ENCODE data around the gene GINS1.
"Not testable (repeated sequence)": the region's sequence is repeated elsewhere in the genome, so short reads cannot be mapped to it uniquely, and the experiment has no call there.

The GINS1 gene

GRCh38 chr20:25457886-25458680, 50.6 kb downstream of the GINS1 start:
- no peak for DNase-seq

DNA sequence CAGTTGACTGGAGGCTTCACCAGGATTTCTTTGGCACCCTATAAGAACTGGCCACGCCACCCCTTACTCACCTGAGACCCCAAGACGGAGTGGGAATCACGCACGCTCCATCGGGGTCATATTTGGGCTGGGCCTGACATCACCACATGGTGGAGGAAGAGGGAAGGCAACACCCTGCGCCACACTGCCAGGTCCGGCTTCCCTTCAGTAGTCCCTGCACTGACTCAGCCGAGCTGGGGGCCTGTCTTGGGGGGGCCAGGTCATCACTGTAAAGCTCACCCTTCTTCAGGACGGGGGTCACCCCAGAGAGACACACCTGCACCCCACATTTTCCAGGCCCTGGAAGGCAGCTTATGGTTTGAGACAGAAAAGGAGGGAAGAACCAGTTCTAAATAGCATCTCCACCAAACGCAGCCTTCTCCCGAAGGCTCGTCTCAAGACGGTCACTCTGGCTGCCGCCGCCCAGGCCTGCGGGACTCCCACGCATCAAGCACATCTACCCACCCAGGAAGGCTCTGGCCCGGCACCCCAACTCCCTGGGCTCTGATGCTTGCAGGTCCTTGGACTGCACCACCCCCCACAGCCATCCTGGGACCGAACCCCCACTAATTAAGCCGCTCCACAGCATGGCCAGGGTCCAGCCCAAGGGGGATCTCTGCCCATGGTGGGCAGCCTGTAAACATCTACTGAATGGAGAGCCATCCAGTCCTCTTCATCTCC, 51.8 kb downstream of the GINS1 start:
- no peak for DNase-seq

- DNase-seq, result no peak
Measured at GRCh38 chr20:25459916-25460535, 52.6 kb downstream of the GINS1 start.

GRCh38 chr20:25460566-25461280, 53.2 kb downstream of the GINS1 start:
- no peak for DNase-seq

DNA sequence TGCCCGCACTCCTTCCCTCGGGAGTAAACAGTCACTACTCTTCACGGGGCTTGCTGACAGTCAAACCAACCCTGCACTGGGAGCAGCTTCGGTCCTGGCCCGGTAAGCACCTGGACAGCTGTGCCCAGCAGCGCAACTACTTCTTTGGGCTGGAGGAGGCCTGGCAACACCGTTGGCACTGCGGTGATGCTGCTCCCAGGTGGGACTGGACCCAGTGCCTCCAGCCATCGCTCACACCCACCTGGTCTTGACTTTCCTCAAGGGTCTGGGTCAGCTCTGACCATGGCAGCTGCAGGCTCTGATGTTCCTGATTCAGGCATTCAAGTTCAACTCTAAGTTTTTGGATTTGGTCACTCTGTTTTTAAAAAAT, 53.8 kb downstream of the GINS1 start:
- no peak for DNase-seq

- no peak for DNase-seq
Measured at GRCh38 chr20:25461786-25462545, 54.5 kb downstream of the GINS1 start.

DNA sequence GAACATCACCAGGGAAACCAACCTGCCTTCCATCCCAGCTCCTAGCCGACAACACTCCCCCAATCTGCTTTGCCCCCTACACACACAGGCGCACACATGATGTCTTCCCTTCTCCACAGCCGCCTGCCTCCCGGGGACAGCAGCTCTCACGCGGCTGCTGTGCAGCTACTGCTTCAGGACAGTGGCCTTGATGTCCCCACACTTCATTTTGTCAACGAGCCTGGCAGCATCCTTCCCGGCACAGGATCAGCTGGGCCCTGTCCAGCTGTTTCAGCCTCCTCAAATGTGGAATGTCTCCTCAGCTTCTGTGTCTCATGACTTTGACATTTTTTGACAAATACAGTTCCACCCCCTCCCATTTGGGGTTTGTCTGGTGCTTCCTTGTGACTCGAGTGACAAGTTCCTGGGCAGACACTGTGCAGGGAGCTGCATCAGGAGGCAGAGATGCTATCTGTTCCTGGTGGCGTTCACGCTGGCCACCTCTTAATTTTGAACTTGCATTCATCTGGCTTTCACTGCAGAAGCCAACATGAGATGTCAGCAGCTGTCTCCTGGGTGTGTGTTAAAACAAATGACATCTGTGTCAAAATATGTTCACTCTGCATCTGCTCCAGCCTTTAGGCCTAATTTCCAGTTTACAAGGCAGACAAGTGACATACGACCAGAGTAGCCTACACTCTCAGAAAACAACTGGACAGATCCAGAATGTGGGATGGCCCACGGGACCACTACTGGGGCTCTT, 57.2 kb downstream of the GINS1 start:
- DNase-seq, result peak in 1 of 2 experiments; percentile 49

GRCh38 chr20:25465243-25466135, 58.0 kb downstream of the GINS1 start:
- no peak for DNase-seq

DNA sequence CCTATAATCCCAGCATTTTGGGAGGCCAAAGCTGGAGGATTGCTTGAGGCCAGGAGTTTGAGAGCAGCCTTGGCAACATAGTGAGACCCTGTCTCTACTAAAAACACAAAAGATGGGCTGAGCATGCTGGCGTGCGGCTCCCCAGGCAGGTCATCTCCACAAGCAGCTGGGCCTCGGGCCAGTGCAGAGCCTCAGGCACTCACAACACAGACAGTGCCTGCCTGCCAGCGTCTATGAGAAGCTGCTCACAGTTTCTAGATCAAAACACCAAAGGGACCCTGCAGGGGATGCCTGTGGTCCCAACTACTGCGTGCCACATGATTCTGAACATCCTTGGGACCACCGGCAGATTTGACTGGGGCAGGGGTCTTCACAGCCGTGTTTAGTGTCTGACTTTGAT, 59.4 kb downstream of the GINS1 start:
- no peak for DNase-seq

GRCh38 chr20:25467441-25467840, 60.0 kb downstream of the GINS1 start:
- DNase-seq, result no peak

DNA sequence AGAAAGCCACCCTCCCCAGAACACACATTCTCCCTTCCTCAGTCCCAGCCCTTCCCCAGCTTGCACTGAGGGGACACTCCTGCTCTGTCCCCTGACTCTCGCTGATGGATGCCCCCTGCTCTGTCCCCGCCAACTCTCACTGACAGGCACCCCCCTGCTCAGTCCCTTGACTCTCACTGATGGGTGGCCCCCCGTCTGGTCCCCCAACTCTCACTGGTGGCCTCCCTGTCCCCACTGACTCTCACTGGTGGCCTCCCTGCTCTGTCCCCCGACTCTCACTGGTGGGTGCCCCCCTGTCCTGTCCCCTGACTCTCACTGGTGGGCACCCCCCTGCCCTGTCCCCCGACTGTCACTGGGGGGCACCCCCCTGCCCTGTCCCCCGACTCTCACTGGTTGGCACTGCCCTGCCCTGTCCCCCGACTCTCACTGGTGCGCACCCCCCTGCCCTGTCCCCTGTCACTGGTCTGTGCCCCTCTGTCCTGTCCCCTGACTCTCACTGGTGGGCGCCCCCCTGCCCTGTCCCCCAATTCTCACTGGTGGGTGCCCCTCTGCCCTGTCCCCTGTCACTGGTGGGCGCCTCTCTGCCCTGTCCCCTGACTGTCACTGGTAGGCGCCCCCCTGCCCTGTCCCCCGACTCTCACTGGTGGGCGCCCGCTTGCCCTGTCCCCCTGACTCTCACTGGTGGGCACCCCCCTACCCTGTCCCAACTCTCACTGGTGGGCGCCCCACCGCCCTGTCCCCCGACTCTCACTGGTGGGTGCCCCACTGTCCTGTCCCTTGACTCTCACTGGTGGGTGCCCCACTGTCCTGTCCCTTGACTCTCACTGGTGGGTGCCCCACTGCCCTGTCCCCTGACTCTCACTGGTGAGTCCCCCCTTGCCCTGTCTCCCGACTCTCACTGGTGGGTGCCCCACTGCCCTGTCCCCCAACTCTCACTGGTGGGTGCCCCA, 60.9 kb downstream of the GINS1 start:
- no peak for DNase-seq

DNA sequence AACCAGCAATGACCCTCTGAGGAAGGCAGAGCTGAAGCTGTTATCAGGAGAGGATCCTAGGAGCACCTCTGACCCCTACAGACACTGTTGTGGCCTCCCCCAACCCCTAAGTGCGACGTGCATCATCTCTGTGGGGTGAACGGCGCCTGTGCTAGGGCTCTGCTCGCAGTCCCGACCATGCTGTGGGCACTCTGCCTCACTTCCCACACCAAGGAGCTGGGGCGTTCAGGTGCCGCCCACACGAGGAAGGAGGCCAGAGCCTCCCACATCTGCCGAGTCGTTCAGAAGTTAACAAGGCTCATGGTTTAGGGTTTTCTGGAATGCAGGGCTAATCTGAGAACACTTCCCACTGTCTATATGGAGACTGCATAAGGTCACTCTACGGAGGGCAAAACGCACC, 62.1 kb downstream of the GINS1 start:
- no peak for DNase-seq

- peak; percentile 38 to 76 for DNase-seq
Measured at GRCh38 chr20:25470045-25470444, 62.6 kb downstream of the GINS1 start.

DNA sequence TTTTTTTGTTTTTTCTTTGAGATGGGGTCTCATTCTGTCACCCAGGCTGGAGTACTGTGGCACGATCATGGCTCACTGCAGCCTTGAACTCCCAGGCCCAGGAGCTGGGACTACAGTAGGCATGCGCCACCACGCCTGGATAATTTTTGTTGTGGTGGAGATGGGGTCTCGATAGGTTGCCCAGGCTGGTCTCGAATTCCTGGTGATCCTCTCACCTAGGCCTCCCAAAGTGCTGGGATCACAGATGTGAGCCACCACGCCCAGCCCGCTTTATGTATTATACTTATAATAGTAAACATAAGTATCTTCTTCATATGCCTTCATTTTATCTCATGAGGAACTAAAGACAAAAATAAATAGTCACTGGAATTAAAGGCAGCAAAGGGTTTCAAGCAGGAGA, 63.5 kb downstream of the GINS1 start:
- DNase-seq, result no peak

DNA sequence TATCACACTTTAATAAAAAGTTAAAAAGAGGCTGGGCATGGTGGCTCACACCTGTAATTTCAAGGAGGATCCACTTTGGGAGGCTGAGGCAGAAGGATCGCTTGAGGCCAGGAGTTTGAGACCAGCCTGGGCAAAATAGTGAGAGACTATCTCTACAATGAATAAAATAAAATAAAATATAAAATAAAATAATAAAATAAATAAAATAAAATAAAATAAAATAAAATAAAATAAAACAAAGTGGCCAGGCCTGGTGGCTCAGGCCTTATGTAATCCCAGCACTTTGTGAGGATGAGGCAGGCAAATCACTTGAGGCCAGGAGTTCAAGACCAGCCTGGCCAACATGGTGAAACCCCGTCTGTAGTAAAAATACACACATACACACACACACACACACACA, 65.8 kb downstream of the GINS1 start:
- DNase-seq, result not testable (repeated sequence)

- DNase-seq, result no peak
Measured at GRCh38 chr20:25476106-25477013, 68.9 kb downstream of the GINS1 start.

GRCh38 chr20:25477014-25477882, 69.8 kb downstream of the GINS1 start:
- DNase-seq, result no peak
